HepG2 (cell line): ENCODE data around the gene TBC1D22A. TPM values are rescaled to one million over a fixed set of nuclear protein-coding genes. Genes with fewer than 3 reads are reported as not detected.

ENCODE experiments used
- ATAC-seq: fragments of 200-7000 bp; cut with Tn5 transposase; 3 replicates; pipeline ENCODE4 v1.9.1; 2020; ENCODE audit warnings: mild to moderate bottlenecking, moderate library complexity
- BruUV-seq: library from RNA; stranded (reverse); fragments of 400-500 nt; replicated peaks from 2 replicates; lab custom pipeline; 2021; lab: Mats Ljungman, UMichigan
- CTCF ChIA-PET: fragments of 300-600 bp; formaldehyde crosslinking; extraction: SDS; loops from one replicate; lab custom pipeline; 2021; ENCODE audit warnings: low total read pairs, inconsistent platforms, low intra/inter-chr PET ratio; lab: Yijun Ruan, JAX
- POLR2A ChIA-PET: fragments of 350-600 bp; sonication (Branson Sonifier 250); formaldehyde crosslinking; loops from one replicate; lab custom pipeline; 2020; ENCODE audit warnings: antibody characterized with exemption, inconsistent platforms; lab: Yijun Ruan, JAX
- DNase-seq: peaks from one replicate; pipeline ENCODE4 v3.0.0-alpha.2; 2015; ENCODE audit warnings: low spot score
- FAIRE-seq: peaks from 3 replicates; lab custom pipeline; 2011; peaks lifted over from hg19 to GRCh38; lab: Jason Lieb, UNC
- H2AFZ ChIP-seq: one replicate; pipeline ENCODE4 v1.6.1; 2011; ENCODE audit warnings: low read length, inconsistent platforms
- H3K27ac ChIP-seq: fragments of 300-600 bp; 3 replicates; pipeline ENCODE4 v1.8.0; 2011; ENCODE audit warnings: mixed run types, mild to moderate bottlenecking, mixed read lengths, low read length, inconsistent platforms; ENCODE audit not compliant: insufficient read depth; ENCODE audit errors: extremely low read length
- H3K27me3 ChIP-seq, 2 experiments: fragments of 200-600 bp in 1 of 2; 2 replicates in 1 of 2; 3 replicates in 1 of 2; pipeline versions ENCODE4 v1.6.0 to v1.8.0; 2011; ENCODE audit warnings: low read length in 2 of 2, mild to moderate bottlenecking in 2 of 2, moderate library complexity in 2 of 2, inconsistent platforms in 1 of 2; ENCODE audit not compliant: insufficient read depth in 2 of 2, control insufficient read depth in 1 of 2
- H3K36me3 ChIP-seq, 2 experiments: fragments of 200-600 bp in 1 of 2; replicated peaks in 1 of 2; 2 replicates in 1 of 2; 3 replicates in 1 of 2; pipeline versions ENCODE4 v1.5.1 to v1.8.0; 2011; ENCODE audit warnings: low read length in 2 of 2, inconsistent platforms in 1 of 2; ENCODE audit not compliant: insufficient read depth in 2 of 2, control insufficient read depth in 1 of 2
- H3K4me1 ChIP-seq: 2 replicates; pipeline ENCODE4 v1.5.1; 2012; ENCODE audit warnings: low read length, inconsistent platforms; ENCODE audit not compliant: insufficient read depth
- H3K4me2 ChIP-seq: 2 replicates; pipeline ENCODE4 v1.6.0; 2011; ENCODE audit warnings: low read depth, low read length, inconsistent platforms
- H3K4me3 ChIP-seq, 3 experiments: fragments of 200-600 bp in 1 of 3; sonication (generic), shearing (Covaris generic) in 1 of 3; replicated peaks in 1 of 3; 2 replicates each; pipeline ENCODE4 v1.5.1; 2011 to 2016; ENCODE audit warnings: low read length in 3 of 3, inconsistent platforms in 2 of 3, low read depth in 2 of 3, mild to moderate bottlenecking in 2 of 3, control low read depth in 1 of 3, mixed read lengths in 1 of 3; ENCODE audit not compliant: insufficient read depth in 1 of 3
- H3K79me2 ChIP-seq: one replicate; pipeline ENCODE4 v1.6.1; 2011; ENCODE audit warnings: low read length, inconsistent platforms; ENCODE audit not compliant: insufficient read depth
- H3K9ac ChIP-seq: 2 replicates; pipeline ENCODE4 v1.6.0; 2011; ENCODE audit warnings: mild to moderate bottlenecking, low read depth, low read length, inconsistent platforms; ENCODE audit not compliant: insufficient read depth
- H3K9me3 ChIP-seq: 2 replicates; pipeline ENCODE4 v1.5.1; 2012; ENCODE audit warnings: mild to moderate bottlenecking, low read length
- H4K20me1 ChIP-seq: 2 replicates; pipeline ENCODE4 v1.6.0; 2011; ENCODE audit warnings: inconsistent platforms, mild to moderate bottlenecking, low read length, moderate library complexity; ENCODE audit not compliant: insufficient read depth
- ARID5B ChIP-seq: IDR thresholded peaks from 2 replicates; pipeline ENCODE4 v1.4.0; 2020; ENCODE audit warnings: mild to moderate bottlenecking, missing genetic modification reagents
- DRAP1 ChIP-seq: IDR thresholded peaks from 2 replicates; pipeline ENCODE4 v1.6.1; 2016; ENCODE audit warnings: missing genetic modification reagents, missing compliant biosample characterization
- ETV6 ChIP-seq: sonication (generic); formaldehyde crosslinking; conservative IDR thresholded peaks from 2 replicates; pipeline ENCODE4 v1.4.0; 2020; ENCODE audit warnings: missing genetic modification reagents
- MBNL3 ChIP-seq: fragments of 250-450 bp; sonication (Bioruptor Pico); conservative IDR thresholded peaks from 2 replicates; pipeline ENCODE4 v1.8.0; 2022; ENCODE audit warnings: mild to moderate bottlenecking, inconsistent platforms
- MTERF4 ChIP-seq: sonication (generic); formaldehyde crosslinking; IDR thresholded peaks from 2 replicates; pipeline ENCODE4 v1.8.0; 2023; ENCODE audit warnings: mild to moderate bottlenecking, missing genetic modification reagents
- SALL2 ChIP-seq: sonication (generic); formaldehyde crosslinking; IDR thresholded peaks from 2 replicates; pipeline ENCODE4 v1.8.1; 2023; ENCODE audit warnings: mild to moderate bottlenecking, missing genetic modification reagents, inconsistent platforms
- THAP11 ChIP-seq: IDR thresholded peaks from 2 replicates; pipeline ENCODE4 v1.6.1; 2016; ENCODE audit warnings: missing biosample characterization, missing genetic modification reagents
- USF2 ChIP-seq, 2 experiments: sonication (generic) in 1 of 2; formaldehyde crosslinking in 1 of 2; IDR thresholded peaks; 2 replicates each; pipeline versions ENCODE4 v1.5.1 to v1.6.1; 2011 to 2020; ENCODE audit warnings: borderline replicate concordance in 1 of 2, low read depth in 1 of 2, low read length in 1 of 2, mild to moderate bottlenecking in 1 of 2, missing genetic modification reagents in 1 of 2, moderate library complexity in 1 of 2
- ZNF724P ChIP-seq: sonication (generic); formaldehyde crosslinking; IDR thresholded peaks from 2 replicates; pipeline ENCODE4 v1.8.0; 2022; ENCODE audit warnings: missing genetic modification reagents, borderline replicate concordance
- WGBS: methylation state at CpG from one replicate; pipeline ENCODE4 v1.1.6; 2017; ENCODE audit warnings: low lambda C conversion rate; 5-methylcytosine and 5-hydroxymethylcytosine counted together
- in situ Hi-C: cut with HindIII; loops from 2 replicates; pipeline ENCODE4 v1.10.0; 2017; ENCODE audit warnings: low pct_unique_long_range_greater_than_20kb; ENCODE audit not compliant: extremely low pct_ligation_motif_present
- intact Hi-C: fragments of 100-400 bp; cut with micrococcal nuclease; formaldehyde crosslinking; loops from one replicate; pipeline ENCODE4 v1.10.0; 2022; ENCODE audit not compliant: unreplicated experiment
- polyA plus RNA-seq, 8 experiments: library from polyadenylated mRNA; depleted of rRNA in 3 of 8; stranded (reverse) in 7 of 8; unstranded in 1 of 8; fragments of >200 nt; fragmentation: Illumina TruSeq in 4 of 8; extraction: Trizol in 4 of 8; gene quantifications; 2 replicates each; pipeline versions ENCODE4 v1.2.1 to v1.2.3, GENCODE V29; 2011 to 2016; ENCODE audit warnings: low read depth in 4 of 8, missing spikeins in 1 of 8, mixed read lengths in 1 of 8; ENCODE audit not compliant: insufficient read depth in 1 of 8
- total RNA-seq, 5 experiments: library from RNA; depleted of rRNA; stranded (reverse); fragments of >200 nt; fragmentation: Illumina TruSeq; extraction: Trizol; gene quantifications; 2 replicates each; pipeline ENCODE4 v1.2.3, GENCODE V29; 2016; ENCODE audit warnings: low read depth in 1 of 5

The TBC1D22A gene
- total and polyA plus RNA-seq, 2 of the 13 experiments (the other 11 are each of a cell fraction or from before 2014, with no cell fraction given): 17.3 to 18.0 TPM

GRCh38 chr22:47011131-47011858, 248.8 kb downstream of the TBC1D22A start (continued):
- no peak for TF ChIP-seq DRAP1 (CRISPR knock-in tag)

GRCh38 chr22:47011859-47012258, 249.4 kb downstream of the TBC1D22A start:
- POLR2A ChIA-PET: no interaction called here
- no TSS peak for BruUV-seq
- Histone ChIP-seq H3K4me2 (no peak overlapping the region), H2AFZ (no peak overlapping the region), H4K20me1 (no peaks in the 10 kb centered on the region), H3K4me3 (no peak overlapping the region), H3K79me2 (no peaks in the 10 kb centered on the region), H3K36me3 (peaks cover 10 to 16% of the 10 kb centered on the region in 2 experiments; a peak in 4 of 5 replicates), H3K27ac (no peak overlapping the region), H3K4me1 (no peaks in the 10 kb centered on the region), H3K9ac (no peak overlapping the region), H3K27me3 (no peaks in the 10 kb centered on the region), H3K9me3 (no peaks in the 10 kb centered on the region)
- in situ Hi-C loops (no loop called here), intact Hi-C loops (no loop called here)
- DNase-seq (no peak), ATAC-seq (no peak), FAIRE-seq (no peak)
- CTCF ChIA-PET: no interaction called here
- no peak for TF ChIP-seq MTERF4
- no peak for TF ChIP-seq SALL2 (CRISPR knock-in tag)
- TF ChIP-seq ETV6: no peak
- TF ChIP-seq MBNL3 (CRISPR knock-in tag): no peak
- TF ChIP-seq ZNF724P: no peak
- no peak for TF ChIP-seq THAP11 (CRISPR knock-in tag)
- TF ChIP-seq USF2 (IDR thresholded peaks at IDR 0.05; ENCODE audit: low read depth, low read length): no peak
- no peak for TF ChIP-seq USF2 (CRISPR knock-in tag; IDR thresholded peaks at IDR 0.05; ENCODE audit: borderline replicate concordance)
- TF ChIP-seq ARID5B (CRISPR knock-in tag): no peak
- WGBS: 93% methylated on average over 8 of the region's 8 CpGs
